Measurements from ENCODE around the gene CMTM3. TPM values are rescaled to one million over a fixed set of nuclear protein-coding genes. Genes with fewer than 3 reads are reported as not detected.

The CMTM3 gene
- total and polyA plus RNA-seq, 2 of the 4 experiments (the other 2 are of a cell fraction), result 4.5 to 35.5 TPM

- Histone ChIP-seq H2BK120ac (ENCODE audit: low read depth, low read length) (no peak overlapping the region), H2AK9ac (replicated peaks; ENCODE audit: low read depth, low read length, poor library complexity) (no peak overlapping the region), H3K4me1 (ENCODE audit: control insufficient read depth, insufficient read depth, low read length) (peaks cover 9% of the 10 kb centered on the region), H3K23ac (ENCODE audit: low read depth, low read length) (no peak overlapping the region), H3K56ac (ENCODE audit: extremely low read depth, insufficient read depth, low read length) (no peak overlapping the region), H4K8ac (ENCODE audit: low read depth in 2 of 2, low read length in 2 of 2) (no peak overlapping the region), H3K27ac (ENCODE audit: insufficient read depth, low read length) (no peak overlapping the region), H4K20me1 (ENCODE audit: insufficient read depth, low read length) (no peaks in the 10 kb centered on the region), H2BK20ac (ENCODE audit: low read depth, low read length) (no peak overlapping the region), H2BK5ac (ENCODE audit: low read depth, low read length, poor library complexity, severe bottlenecking) (no peak overlapping the region), H3K79me1 (ENCODE audit: low read depth in 1 of 2, low read length in 2 of 2) (no peaks in the 10 kb centered on the region), H3K9me1 (ENCODE audit: insufficient read depth, low read length) (peaks cover 6% of the 10 kb centered on the region; the same call in 1 of the 2 replicates), H3K18ac (ENCODE audit: low read depth, low read length) (no peak overlapping the region), H3K9ac (ENCODE audit: low read depth, low read length) (no peak overlapping the region), H2BK15ac (ENCODE audit: low read depth, low read length) (no peak overlapping the region), H2AK5ac (ENCODE audit: low read depth, low read length) (no peak overlapping the region), H3K4me2 (ENCODE audit: low read depth, low read length) (no peak overlapping the region), H3K9me3 (ENCODE audit: control insufficient read depth, insufficient read depth, low read length) (no peaks in the 10 kb centered on the region), H4K91ac (ENCODE audit: insufficient read depth, low read depth, low read length) (no peak overlapping the region), H2AFZ (replicated peaks; ENCODE audit: low read length, poor library complexity) (no peak overlapping the region), H3K36me3 (ENCODE audit: control insufficient read depth, insufficient read depth, low read length) (no peaks in the 10 kb centered on the region), H3K4me3 (ENCODE audit: insufficient read depth, low read depth, low read length) (no peak overlapping the region), H3K27me3 (ENCODE audit: control insufficient read depth, insufficient read depth, low read length) (no peaks in the 10 kb centered on the region), H4K5ac (ENCODE audit: low read depth, low read length) (no peak overlapping the region), H3K4ac (ENCODE audit: low read depth, low read length) (no peak overlapping the region), H3K14ac (replicated peaks; ENCODE audit: low read depth, low read length) (no peak overlapping the region)
- no peak for DNase-seq
- ATAC-seq (ENCODE audit: low read depth), result no peak
- WGBS, 2 experiments (ENCODE audit: extremely low coverage in 2 of 2, insufficient read length in 1 of 2), result 83% methylated on average over 1 of the region's 4 CpGs; no CpG with 5 or more reads in 1 of the 2 experiments
- in situ Hi-C loops (cut with MboI; ENCODE audit: low sequenced_read_pairs), result no loop called here
- intact Hi-C loops (cut with micrococcal nuclease), result no loop called here
- no TSS peak for BruUV-seq (replicated peaks)
- dilution Hi-C loops (cut with HindIII; ENCODE audit: low sequenced_read_pairs, unreplicated experiment), result no loop called here
- ChIA-PET POLR2A (ENCODE audit: unreplicated experiment) (no interaction called here), CTCF (interaction anchor here (0.6 to 4.3 kb wide), 2 partner anchors 15 to 16 kb away, joined by 3 to 18 read pairs; no protein-coding TSS in a partner anchor)
- no peak for TF ChIP-seq MXI1 (IDR thresholded peaks at IDR 0.05; ENCODE audit: borderline replicate concordance, low read depth, low read length)
- TF ChIP-seq NFE2L2 (IDR thresholded peaks at IDR 0.05; ENCODE audit: low read depth, low read length), result no peak
- TF ChIP-seq RAD21 (IDR thresholded peaks at IDR 0.05; ENCODE audit: low read length), result no peak
These were observed 30.2 kb downstream of the CMTM3 start for GRCh38 chr16:66634527-66635196.
